Measurements from ENCODE around the gene HNRNPLL. TPM values are rescaled to one million over a fixed set of nuclear protein-coding genes. Genes with fewer than 3 reads are reported as not detected.
"Not testable (repeated sequence)": the region's sequence is repeated elsewhere in the genome, so short reads cannot be mapped to it uniquely, and the experiment has no call there.

The HNRNPLL gene
- total RNA-seq, 4 donors from 2014 or later = 20.5 to 37.9 (median 26.8) TPM

DNA sequence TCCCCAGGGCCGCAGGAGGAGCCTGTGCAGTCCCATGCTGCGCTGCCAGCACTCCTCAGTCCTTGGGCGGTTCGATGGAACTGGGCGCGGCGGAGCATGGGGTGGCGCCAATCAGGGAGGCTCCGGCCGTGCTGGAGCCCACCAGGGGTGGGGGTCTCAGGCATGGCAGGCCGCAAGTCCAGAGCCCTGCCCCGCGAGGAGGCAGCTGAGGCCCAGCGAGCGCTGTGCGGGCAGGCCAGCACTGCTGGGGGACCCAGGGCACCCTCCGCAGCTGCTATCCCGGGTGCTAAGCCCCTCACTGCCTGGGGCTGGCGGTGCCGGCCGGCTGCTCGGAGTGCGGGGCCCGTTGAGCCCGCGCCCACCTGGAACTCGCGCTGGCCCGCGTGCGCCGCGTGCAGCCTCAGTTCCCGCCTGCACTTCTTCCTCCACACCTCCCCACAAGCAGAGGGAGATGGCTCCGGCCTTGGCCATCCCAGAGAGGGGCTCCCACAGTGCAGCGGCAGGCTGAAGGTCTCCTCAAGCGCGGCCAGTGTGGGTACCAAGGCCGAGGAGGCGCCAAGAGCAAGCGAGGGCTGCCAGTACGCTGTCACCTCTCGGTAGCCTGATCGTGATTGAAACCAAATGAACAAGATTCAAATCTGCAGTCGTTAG lies 40.4 kb upstream of the HNRNPLL start:
- TF ChIP-seq, protein P1, sequence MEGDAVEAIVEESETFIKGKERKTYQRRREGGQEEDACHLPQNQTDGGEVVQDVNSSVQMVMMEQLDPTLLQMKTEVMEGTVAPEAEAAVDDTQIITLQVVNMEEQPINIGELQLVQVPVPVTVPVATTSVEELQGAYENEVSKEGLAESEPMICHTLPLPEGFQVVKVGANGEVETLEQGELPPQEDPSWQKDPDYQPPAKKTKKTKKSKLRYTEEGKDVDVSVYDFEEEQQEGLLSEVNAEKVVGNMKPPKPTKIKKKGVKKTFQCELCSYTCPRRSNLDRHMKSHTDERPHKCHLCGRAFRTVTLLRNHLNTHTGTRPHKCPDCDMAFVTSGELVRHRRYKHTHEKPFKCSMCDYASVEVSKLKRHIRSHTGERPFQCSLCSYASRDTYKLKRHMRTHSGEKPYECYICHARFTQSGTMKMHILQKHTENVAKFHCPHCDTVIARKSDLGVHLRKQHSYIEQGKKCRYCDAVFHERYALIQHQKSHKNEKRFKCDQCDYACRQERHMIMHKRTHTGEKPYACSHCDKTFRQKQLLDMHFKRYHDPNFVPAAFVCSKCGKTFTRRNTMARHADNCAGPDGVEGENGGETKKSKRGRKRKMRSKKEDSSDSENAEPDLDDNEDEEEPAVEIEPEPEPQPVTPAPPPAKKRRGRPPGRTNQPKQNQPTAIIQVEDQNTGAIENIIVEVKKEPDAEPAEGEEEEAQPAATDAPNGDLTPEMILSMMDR (IDR thresholded peaks at IDR 0.05) = no peak
- no peak for TF ChIP-seq POLR2A (IDR thresholded peaks at IDR 0.05)
- intact Hi-C loops (cut with DNase I; ENCODE audit: low total_unique reads) = no loop called here
- no peak overlapping the region for H3K4me3 ChIP-seq (ENCODE audit: low read depth, poor library complexity, severe bottlenecking)
- WGBS, 2 donors = 94 to 97% methylated on average over 36 to 45 of the region's 45 CpGs
- no peak for DNase-seq (ENCODE audit: low spot score in 2 of 2)

DNA sequence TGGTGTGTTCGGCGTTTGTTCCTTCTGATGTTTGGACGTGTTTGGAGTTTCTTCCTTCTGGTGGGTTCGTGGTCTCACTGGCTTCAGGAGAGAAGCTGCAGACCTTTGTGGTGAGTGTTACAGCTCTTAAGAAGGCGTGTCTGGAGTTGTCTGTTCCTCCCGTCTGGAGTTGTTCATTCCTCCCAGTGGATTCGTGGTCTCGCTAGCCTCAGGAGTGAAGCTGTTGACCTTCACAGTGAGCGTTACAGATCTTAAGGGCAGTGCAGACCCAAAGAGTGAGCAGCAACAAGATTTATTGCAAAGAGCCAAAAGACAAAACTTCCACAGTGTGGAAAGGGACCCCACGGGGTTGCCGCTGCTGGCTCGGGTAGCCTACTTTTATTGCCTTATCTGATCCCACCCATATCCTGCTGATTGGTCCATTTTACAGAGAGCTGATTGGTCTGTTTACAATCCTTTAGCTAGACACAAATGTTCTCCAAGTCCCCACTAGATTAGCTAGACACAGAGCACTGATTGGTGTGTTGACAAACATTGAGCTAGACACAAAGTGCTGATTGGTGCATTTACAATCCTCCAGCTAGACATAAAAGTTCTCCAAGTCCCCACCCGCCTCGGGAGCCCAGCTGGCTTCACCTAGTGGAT lies 39.8 kb upstream of the HNRNPLL start:
- DNase-seq (ENCODE audit: low spot score in 2 of 2); intact Hi-C loops (cut with DNase I; ENCODE audit: low total_unique reads); H3K4me3 ChIP-seq (ENCODE audit: low read depth, poor library complexity, severe bottlenecking): not testable (repeated sequence)
- 85 to 87% methylated on average over 14 of the region's 14 CpGs for WGBS, 2 donors

DNA sequence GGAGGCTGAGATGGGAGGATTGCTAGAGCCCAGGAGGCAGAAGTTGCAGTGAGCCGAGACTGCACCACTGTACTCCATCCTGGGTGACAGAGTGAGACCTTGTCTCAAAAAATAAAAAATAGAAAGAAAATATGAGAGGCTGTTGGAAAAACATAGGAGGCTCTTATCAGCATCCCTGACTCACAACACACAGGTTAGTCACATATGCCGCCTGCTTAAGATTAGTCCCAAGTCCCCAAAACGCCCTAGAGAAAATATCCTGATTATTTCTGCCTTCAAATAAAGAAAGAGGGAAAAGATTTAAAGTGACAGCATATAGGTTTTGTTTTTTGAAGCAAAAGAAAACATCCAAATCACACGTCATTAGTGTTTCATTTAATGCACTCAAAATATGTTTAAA lies 33.3 kb upstream of the HNRNPLL start:
- 83 to 87% methylated on average over 4 of the region's 4 CpGs for WGBS, 2 donors
- TF ChIP-seq POLR2A (IDR thresholded peaks at IDR 0.05) = no peak
- TF ChIP-seq, protein P1 (IDR thresholded peaks at IDR 0.05) = no peak
- intact Hi-C loops (cut with DNase I; ENCODE audit: low total_unique reads) = no loop called here
- no peak for DNase-seq (ENCODE audit: low spot score in 2 of 2)
- H3K4me3 ChIP-seq (ENCODE audit: low read depth, poor library complexity, severe bottlenecking) = no peak overlapping the region

DNA sequence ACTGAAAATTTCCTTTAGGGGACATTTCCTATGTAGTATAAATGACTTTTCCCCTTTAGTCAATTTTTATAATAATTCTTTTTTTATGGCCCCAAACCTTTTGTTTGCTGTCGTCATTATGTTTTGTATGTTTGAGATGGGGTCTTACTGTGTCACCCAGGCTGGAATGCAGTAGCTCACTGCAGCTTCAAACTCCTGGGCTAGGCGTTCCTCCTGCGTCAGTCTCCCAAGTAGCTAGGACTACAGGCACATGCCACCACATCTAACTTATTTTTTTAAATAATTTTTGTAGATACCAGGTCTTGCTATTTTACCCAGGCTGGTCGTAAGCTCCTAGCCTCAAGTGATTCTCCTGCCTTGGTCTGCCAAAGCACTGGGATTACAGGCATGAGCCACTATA lies 32.4 kb upstream of the HNRNPLL start:
- no peak overlapping the region for H3K4me3 ChIP-seq (ENCODE audit: low read depth, poor library complexity, severe bottlenecking)
- 89% methylated on average over 4 of the region's 4 CpGs for WGBS, 2 donors
- DNase-seq (ENCODE audit: low spot score in 2 of 2) = no peak
- TF ChIP-seq, protein P1 (IDR thresholded peaks at IDR 0.05) = no peak
- no peak for TF ChIP-seq POLR2A (IDR thresholded peaks at IDR 0.05)
- intact Hi-C loops (cut with DNase I; ENCODE audit: low total_unique reads) = no loop called here

DNA sequence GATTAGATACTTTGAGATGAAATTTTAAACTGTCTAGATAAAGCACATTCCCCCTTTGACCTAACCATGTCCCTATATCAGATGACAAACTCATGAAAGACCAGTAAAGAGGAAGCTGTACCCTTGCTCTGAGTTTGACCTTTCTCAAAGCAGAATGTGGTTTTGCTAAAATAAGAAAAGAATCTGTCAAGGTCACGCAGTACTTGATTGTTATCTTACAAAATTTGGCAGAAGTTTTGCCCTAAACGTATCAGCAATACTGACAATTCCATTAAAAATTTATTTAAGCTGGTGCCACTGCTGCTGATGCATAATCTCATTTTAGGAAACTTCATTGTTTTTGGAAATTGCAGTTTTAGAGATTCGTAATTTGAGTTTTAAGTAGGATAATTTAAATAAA lies 32.0 kb upstream of the HNRNPLL start:
- WGBS, 2 donors = 42 to 43% methylated on average over 3 of the region's 3 CpGs
- H3K4me3 ChIP-seq (ENCODE audit: low read depth, poor library complexity, severe bottlenecking) = no peak overlapping the region
- no peak for DNase-seq (ENCODE audit: low spot score in 2 of 2)
- no peak for TF ChIP-seq POLR2A (IDR thresholded peaks at IDR 0.05)
- TF ChIP-seq, protein P1 (IDR thresholded peaks at IDR 0.05) = no peak
- intact Hi-C loops (cut with DNase I; ENCODE audit: low total_unique reads) = no loop called here

DNA sequence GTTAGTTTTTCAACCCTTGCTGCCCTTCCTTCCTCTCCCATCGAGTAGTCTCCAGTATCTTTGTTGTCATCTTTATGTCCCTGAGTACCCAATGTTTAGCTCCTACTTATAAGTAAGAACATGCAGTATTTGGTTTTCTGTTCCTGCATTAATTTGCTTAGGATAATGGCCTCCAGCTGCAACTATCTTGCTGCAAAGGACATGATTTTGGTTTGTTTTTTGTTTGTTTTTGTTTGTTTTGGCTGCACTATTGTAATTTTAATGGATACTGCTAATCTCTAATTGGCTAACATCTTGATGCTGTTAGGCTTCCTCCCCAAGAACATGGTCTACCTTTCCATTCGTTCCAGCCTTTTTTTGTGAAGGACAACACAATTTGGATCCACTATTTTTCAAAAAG lies 31.2 kb upstream of the HNRNPLL start:
- no peak overlapping the region for H3K4me3 ChIP-seq (ENCODE audit: low read depth, poor library complexity, severe bottlenecking)
- no peak for DNase-seq (ENCODE audit: low spot score in 2 of 2)
- intact Hi-C loops (cut with DNase I; ENCODE audit: low total_unique reads) = no loop called here
- WGBS, 2 donors = 41 to 48% methylated on average over 2 of the region's 2 CpGs
- TF ChIP-seq POLR2A (IDR thresholded peaks at IDR 0.05) = no peak
- TF ChIP-seq, protein P1 (IDR thresholded peaks at IDR 0.05) = no peak
